ENCODE results near the gene GLYATL3. TPM values are rescaled to one million over a fixed set of nuclear protein-coding genes. Genes with fewer than 3 reads are reported as not detected.

Gene GLYATL3
- total RNA-seq, 1 donor: not detected

GRCh38 chr6:49576618-49577017 is 76.9 kb downstream of the GLYATL3 start:
- no peak overlapping the region for H3K4me3 ChIP-seq (ENCODE audit: low read depth, low read length)
- no peak for TF ChIP-seq CTCF (IDR thresholded peaks at IDR 0.05; ENCODE audit: insufficient read depth, low read depth, low read length)
- peak; percentile 44 for DNase-seq (ENCODE audit: low read depth)

Other genes starting within 250 kb of the GLYATL3 start
- 12.9 and 16.0 TPM in 2 replicates for gene MMUT, start 36.7 kb upstream of the GLYATL3 start, total RNA-seq
- gene CENPQ, start 36.6 kb upstream of the GLYATL3 start, total RNA-seq: 4.5 and 7.8 TPM in 2 replicates
- gene C6orf141, start 50.7 kb downstream of the GLYATL3 start, total RNA-seq: 0.43 and 1.6 TPM in 2 replicates
- gene RHAG, start 136.9 kb downstream of the GLYATL3 start, total RNA-seq: not detected in 2 replicates
- not detected in 2 replicates for gene CRISP2, start 213.6 kb downstream of the GLYATL3 start, total RNA-seq
- gene CRISP3, start 244.5 kb downstream of the GLYATL3 start, total RNA-seq: not detected in 2 replicates

Data from fibroblast of villous mesenchyme (primary cell).